NCI-H510A (cell line): ENCODE results near the gene CSRNP3.

ENCODE experiments used
- DNase-seq: peaks from one replicate; lab custom pipeline; 2025; lab: John Stamatoyannopoulos, UW

Gene CSRNP3

DNA sequence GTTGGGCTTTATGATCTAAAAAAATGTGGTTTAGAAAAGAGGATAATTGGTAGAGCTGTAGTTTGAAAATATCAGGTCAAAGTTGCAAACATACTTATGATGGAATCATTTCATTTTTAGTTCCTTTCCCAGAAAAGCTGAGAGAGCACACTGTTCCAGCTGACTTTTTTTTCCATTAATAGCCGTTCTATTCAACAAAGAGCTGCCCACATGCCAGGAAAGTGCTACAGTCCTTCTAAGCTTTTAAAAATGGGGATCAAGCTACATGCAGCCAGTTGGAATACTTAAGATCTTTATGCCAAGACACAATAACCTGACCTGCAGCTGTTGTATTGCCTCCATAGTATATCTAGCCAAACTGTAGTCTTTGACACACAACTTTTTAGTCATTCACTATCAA, 213.0 kb downstream of the CSRNP3 start:
- DNase-seq: no peak

DNA sequence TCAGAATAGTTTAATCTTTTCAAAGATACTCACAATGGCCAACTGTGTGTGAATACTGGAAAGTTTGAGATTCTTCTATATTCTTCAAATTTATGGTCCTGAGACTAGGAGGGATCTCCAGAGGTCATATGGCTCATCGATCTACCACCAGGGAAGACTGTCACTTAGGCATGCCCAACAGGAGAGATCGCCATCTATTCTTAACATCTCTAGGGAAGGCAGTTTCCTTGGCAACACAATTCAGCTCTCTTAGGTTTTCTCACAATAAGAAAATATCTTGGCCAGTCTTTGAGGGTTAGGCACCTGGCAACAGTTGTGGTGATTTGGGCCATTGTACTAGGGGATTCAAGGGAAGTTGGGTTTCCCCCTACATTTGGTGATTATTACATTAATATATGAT, 217.3 kb downstream of the CSRNP3 start:
- no peak for DNase-seq

DNA sequence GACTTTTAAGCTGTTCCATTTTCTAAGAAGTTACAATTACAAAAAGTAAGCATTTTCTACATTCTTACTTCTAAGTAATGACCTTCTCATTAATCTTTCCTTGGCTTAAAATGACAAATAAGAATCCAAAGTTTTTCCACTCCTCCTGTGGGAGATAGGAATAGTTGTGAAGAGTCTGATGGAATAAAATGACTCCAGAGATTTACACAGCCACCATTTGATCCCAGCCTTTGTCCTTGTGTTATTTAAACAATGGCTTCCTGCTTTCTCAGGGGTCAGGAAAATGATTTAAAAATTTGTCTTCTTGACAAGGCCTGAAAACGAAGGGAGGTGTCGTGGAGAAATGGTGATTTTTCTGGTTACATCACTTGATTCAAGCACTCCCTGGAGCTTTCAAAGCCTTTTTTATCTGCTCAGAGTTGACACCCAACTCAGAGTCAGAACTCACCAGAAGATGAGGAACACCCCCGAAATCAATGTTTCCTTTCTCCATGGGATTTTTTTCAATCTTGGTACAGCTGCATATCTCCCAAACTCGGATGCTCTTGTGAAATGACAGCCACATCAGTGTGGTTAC, 218.0 kb downstream of the CSRNP3 start:
- DNase-seq: no peak

DNA sequence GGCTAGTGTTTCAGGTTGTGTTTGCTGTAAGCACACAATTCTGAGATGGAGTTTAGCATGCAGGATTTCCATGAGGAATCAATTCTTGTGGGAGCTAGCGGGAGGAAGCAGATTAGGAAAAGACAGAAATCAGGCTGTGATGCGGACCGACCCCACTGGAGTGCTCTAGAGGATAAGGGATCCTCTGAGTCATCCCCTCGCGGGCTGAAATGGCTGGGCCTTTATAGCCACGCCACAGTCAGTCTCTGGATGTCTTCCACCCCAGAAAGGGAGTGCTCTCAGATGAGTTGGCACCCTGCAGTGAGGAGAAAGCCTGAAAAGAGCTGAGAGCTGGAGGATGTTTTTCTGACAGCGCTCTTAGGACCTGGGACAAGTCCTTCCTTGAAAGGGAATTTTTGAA, 222.1 kb downstream of the CSRNP3 start:
- DNase-seq: no peak

DNA sequence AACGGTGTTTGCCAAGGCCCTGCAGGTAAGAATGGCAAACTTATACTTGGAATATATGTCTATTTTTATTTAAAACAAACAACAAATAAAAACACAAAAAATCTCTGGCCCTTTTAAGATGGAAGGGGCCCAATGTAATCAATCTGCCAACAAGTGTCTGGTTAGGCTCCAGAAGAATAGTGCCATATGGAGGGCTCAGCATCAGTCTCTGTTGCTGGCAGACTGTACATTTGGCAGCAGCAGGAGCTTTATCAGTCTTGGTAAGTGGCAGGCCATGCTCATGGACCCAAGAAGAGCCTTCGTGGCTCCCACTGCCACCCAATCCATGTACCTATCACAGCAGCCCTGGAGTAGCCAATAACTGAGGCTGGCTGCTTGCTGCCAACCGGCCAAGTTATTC, 223.4 kb downstream of the CSRNP3 start:
- no peak for DNase-seq

DNA sequence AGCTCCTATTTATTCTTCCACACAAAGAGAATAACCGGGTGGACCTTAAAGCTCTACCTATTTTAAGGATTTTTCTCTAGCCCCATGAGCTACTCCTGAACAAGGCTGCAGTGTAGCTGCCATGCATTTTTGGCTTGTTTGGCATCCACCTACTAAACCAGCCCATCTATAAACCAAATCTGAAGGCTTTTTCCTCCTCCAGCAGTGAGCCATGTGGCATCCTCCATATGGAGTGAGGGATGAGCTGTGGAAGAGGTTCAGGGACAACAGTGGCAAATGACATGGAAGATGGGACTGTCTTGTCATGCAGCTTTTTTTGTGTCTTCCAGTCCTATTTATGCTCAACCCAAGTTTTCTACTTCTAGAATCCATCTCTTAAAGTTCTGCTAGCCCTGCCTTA, 224.3 kb downstream of the CSRNP3 start:
- DNase-seq: no peak

DNA sequence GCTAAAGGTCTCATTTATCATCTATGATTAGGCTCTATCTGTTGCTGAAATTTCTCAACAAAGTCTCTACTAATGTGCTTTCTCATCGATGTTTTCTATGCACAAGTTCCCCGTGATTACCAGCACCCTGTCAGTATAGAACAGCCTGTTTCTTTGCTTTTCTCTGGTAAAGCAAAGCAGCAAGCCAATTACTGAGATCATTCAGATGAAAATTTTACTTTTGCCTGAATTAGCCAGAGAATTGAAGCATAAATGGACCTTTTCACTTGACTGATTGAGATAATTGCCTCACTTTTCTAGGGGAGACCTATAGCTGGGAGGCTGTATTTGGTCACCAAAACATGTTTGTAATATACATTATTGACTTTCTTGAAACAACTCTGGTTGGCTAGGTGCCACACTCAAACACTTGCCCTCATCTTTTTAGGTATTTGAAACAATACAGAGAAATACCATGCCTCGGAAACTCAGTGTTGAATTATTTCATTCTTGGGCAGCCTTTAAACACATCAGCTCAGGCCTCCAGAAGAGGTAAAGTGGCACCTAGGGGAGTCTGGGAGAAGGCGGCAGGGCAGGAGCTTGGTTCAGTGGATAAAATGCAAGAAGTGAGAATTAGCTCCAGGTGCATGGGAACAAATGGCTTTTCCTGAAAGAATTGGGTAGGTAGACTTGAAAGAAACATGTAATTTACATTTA, 228.4 kb downstream of the CSRNP3 start:
- DNase-seq: no peak

DNA sequence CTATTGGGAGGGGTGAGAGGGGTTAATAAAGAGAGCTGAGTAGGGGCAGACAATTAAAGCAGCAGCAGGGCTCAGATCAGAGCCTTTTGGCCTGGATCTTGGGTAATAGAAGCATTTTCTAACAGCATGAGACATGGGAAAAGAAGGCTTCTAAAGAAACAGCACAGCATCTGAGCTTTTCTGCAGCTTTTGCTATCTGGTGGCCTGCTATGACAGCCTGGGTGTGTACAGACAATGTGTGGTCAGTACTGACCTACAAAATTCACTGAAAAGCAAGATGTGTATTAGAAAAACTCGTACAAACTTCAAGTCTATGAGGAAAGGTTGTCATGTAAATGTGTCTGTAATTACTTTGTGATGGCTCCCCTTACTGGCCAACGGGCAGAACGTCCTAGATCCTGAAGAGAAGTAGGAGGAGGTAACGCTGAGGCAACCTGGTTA, 229.0 kb downstream of the CSRNP3 start:
- no peak for DNase-seq

DNA sequence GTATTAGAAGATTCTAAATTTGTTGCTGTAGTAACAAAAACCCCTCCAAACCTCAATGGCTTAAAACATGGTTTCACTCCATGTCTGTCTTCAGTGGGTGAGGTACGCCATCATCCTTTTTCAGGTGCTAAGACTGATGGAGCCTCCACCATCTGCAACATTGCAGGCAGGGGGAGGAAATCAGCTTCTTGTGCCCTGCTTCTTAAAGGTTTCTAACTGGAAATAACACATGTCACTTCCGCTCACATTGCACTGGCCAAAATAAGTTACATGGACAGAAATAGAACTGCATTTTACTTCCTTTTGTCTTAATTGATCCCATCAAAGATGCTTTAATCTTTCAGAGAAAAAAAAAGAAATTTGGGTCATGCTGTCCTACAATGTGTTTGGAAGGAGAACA, 230.4 kb downstream of the CSRNP3 start:
- DNase-seq: no peak

DNA sequence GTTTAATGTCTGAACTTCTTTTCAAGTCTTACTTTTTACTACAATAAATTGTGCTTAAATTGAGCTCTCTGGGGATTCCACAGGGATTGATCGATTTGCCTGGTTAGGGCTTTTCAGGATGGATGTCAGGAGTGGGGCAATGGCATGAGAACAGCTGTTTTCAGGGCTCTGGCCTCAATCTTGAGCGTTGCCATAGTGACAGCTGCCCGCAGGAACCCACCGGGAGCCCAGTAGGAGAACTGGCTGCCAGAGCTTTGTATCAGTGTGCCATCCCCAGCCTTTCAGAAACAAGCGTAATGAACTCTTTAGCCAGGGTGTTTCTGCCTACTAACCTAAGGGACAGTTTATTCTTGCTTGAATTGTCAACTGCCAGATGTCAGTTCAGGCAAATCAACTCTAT, 231.0 kb downstream of the CSRNP3 start:
- DNase-seq: no peak

DNA sequence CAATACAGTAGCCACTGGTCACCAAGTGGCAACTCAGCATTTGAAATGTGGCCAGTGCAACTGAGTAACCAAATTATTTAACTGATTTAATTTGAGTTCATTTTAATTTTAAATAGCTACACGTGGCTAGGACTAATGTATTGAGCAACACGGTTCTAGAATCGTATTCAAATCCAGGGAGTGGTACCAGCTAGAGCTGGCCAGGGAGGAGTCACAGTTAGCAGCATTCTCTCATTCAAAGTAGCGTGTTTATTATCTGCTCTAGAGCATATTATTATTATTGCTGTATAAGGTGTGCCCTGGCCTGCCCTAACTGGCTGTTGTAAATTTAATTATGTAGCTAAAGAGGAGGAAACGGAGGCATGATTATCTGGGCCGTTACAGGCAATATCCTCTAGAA, 231.6 kb downstream of the CSRNP3 start:
- no peak for DNase-seq

DNA sequence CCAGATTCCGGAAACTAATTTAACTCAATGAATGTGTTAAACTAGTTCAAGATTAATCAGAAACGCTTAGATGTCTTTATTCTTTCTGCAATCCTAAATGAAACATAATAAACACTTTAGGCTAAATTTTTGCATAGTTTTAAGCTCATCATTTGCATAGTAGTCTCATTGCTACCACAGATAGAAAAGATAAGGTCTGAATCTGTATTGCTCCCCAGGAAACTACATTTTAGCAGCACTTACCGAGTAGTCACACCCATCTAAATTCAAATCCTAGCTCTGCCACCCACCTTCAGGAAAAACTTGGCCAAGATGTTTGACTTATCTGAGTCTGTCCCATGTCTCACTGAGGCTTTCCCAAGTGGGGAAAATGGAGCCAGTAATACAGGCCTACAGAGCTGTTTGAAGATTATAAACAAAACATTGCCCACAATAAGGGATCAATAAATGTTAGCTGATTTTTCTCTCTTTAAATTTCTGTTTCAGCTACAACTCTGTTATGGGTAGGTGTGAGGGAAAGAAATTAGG, 237.5 kb downstream of the CSRNP3 start:
- DNase-seq: no peak

DNA sequence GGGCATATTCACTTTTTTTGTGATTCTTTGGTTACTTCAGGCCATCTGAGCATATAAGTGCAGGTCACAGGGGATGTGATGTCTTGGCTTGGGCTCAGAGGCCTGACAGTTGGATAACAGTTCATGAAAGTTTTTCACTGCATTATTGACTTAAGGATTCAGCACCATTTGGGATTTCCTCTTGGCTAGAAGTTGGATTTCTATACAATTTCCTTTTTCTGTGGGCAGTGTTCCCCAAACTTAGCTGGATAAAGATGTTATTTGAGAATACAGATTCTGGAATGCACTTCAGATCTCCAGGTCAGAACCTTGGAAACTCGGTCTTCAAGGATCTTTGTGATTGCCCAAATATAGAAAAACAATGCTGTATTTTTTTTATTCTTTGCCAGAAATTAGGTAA, 246.6 kb downstream of the CSRNP3 start:
- no peak for DNase-seq

DNA sequence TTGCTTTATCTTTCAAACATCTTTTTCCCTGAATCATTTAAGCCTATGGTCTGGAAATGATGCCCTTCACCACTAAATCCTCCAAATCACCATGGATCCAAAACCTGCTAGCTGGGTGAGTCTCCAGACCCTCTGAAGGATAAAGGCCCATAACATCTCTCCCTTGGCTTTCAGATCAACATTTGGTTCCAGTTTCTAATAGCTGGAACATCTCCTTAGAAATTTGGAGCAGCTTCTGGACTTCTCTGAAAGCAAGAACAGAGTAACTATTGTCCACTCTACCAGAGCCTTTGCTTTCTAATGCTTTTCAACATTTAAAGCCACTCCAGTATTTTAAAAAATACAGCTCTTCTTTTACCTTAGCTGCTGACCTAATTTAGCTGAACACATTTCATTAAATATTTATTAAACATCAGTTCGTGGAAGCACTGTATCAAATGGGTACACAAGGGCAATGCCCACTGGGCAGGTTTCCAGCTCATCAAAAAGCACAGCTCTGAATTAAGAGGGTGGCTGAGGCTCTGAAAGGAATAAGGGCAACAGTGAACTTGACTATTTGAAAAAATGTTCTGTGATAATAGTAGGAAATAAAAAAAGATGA, 249.2 kb downstream of the CSRNP3 start:
- no peak for DNase-seq

DNA sequence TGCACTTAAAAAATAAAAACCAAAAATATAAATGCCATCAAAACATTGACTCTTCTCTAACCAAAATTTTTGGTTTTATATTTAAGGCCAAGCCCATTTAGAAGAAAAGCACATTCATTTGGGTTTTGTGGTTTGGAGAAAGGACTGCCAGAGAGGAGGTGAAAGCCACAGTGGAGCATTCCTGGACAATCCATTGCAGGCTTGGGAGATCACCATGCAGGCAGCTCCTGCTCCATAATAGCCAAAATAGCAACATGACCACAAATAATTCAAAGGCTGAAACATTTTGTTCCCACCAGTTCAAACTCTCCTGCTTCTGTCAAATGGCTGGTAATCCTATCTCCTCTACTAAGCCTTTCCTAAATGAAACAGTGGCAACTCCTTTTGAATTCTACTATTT, 251.0 kb downstream of the CSRNP3 start:
- no peak for DNase-seq

DNA sequence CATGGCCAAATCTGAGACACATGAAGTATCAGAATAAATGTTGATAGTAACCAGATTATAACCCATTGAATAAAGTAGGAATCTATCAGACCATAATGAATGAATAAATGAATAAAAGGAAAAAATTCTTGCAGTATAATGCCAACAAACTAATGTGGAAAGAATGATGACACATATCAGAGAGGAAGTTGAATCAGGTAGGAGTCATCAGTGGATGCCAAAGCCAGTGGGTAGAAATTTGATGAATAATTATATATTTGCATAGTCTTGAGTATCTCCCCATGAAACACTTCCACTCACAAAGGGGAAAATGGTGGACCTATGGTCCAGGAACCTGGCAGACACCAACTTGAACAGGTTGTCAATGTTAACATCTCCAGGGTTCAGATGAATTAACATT, 255.9 kb downstream of the CSRNP3 start:
- DNase-seq: no peak
